ENCODE results near the gene SYCP3.
A peak's percentile ranks its signal among the peaks of the same experiment; 100 is the strongest.

SYCP3 gene

DNA sequence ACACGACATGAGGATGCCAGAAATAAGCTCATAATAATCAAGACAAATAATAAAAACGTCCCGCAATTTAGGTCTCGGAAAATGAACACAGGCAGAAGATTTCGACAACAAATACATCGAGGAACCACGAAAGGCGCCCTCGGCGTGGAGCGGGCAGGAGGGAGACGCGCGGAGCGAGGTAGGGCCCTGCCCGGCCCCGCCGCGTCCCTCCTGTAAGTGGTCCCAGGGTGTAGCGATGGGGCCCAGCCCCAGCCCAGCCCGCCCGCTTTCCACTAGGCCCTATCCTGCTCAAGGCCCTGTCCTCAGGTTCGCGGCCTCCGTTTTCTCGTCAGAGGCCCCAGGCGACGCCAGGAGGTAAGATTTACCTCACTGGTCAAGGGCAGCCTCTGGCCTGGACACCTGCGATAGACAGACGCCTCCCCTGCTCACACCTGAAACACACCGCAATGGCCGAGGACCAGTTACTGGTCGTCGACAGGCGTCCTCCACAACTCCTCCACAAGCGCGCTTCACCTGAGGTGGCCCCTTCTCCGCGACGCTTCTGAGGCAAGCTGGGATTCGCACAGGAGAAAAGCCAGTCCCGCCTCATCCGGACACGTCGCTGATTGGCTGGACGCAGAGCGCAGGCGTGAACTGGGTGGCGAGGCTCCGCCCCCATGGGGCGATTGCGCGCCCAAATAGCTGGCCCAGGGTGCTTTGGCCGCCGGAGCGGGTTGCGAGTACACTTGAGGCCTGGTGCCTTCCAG lies at the start of gene SYCP3:
TSS of gene SYCP3 (minus strand) at position 543 of the 746 bp plus-strand sequence. CDS start 1,527 bp downstream, outside the sequence.
- DNase-seq: no peak

DNA sequence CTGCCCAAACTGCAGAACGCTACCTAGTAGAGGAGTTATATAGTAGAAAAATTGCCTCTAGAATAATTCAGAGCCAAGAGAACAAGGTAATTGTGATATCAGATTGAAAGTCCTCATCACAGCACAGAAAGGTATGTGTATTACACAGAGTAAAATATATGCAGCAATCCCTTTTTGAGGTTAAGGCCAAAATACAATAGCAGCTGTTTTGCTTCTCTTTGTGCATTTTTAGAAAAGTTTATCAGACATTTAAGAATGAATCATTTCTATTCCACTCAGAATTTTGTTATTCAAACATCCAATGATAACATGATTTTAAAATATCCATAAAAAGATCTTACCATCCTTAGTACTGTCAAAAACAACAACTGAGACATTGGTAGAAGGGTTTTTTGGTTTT lies 46.4 kb upstream of the SYCP3 start:
- DNase-seq: no peak

DNA sequence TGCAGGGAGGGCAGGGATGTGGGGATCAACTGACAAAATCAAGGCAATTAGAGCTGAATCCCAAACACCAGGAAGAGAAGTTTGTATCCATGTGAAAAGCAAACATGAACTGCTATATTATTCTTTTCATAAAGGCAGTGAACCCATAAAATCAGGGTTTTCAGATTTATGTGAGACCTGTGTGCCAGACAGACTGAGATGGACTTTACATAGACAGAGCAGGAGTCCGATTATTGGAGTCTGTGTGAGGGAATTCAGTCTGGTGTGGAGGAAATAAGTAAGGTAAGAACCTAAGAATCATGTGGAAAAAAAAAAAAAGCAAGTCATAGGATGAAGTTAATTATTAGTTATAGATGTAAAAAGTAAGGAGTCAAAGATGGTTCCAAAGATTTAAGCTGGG lies 45.1 kb upstream of the SYCP3 start:
- no peak for DNase-seq

DNA sequence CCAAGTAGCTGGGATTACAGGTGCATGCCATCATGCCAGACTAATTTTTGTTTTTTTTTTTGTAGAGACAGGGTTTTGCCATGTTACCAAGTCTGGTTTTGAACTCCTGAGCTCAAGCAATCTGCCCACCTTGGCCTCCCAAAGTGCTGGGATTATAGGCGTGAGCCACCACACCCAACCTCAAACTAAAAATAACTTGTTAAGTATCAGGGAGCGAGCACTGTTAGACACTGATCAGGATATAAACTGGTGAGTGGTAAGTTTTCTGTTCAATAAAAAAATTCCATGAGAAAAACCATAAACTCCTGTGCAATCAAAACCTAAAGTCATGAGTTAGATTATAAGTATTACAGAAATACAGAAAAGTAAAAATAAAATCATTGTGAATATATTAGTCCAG lies 44.6 kb upstream of the SYCP3 start:
- no peak for DNase-seq

DNA sequence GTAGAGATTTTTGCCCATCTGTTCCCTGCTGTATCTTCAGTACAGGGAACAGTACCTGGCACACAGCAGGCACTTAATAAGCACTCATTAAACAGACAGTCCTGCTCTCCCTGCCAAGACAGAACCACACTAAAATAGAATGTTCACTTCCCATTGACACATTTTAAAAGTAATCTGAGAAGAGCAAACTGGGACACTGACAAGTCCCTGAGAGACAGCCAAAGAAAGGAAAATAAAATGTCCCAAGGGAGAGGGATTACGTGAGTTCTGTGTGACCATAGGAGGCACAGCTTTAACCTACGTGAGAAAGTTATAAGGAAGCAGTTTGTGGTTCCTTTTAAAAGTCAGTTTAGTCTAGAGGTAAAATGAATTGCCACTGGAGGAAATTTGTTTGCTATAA lies 43.9 kb upstream of the SYCP3 start:
- no peak for DNase-seq

DNA sequence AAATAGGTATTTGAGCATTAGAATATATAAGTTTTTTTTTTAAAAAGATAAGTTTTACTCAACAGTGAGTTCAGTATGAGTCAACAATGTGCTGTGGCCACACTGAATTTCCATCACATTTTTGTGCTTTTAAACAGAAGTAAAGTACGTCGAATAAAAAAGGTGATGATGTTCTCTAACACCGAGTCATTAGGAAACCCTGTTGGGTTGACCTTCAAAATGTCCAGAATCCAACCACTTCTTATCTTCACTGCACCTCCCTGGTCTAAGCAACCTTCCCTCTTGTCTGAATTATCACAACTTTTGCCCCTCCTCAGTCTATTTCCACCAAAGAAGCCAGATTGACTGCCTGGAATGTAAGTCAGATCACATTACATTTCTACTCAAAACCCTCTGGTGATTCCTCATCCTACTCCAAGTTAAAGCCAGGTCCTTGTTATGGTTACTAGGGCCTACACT lies 43.0 kb upstream of the SYCP3 start:
- no peak for DNase-seq

DNA sequence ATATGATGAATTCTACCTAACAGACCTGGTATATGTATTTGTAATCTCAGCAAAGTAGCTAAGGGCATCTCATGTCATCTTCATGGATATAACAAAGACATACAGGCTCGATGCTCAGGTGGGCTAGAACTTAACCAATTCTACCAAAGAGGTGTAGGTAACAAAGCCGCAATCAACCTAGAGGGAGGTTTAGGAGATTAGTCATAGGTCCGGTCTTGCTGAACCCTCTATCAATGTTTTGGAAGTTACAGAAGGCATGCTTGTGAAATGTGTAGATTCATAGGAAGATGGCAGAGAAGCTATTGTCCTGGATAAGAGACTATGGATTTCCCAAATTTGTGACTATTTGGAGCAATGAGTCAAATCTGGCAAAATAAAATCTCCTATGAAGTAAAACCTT lies 42.6 kb upstream of the SYCP3 start:
- DNase-seq: no peak

DNA sequence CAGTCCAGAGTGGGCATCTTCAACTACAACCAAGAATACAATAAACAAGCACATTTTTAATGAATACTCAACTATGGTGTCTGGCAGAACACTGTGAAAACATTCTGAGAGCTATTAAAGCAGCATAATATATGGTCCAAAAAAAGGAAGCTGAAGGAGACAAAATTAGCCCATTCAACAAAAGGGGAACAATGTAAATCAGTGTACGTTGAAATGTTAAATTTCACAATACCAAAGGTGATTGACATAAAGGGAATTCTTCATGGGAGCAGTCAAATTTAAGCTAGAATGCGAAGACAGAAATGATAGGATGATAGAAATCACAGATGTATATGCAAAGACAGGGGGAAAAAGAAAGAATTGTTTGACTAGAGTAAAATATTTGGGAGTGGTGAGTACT lies 41.3 kb upstream of the SYCP3 start:
- DNase-seq: no peak

DNA sequence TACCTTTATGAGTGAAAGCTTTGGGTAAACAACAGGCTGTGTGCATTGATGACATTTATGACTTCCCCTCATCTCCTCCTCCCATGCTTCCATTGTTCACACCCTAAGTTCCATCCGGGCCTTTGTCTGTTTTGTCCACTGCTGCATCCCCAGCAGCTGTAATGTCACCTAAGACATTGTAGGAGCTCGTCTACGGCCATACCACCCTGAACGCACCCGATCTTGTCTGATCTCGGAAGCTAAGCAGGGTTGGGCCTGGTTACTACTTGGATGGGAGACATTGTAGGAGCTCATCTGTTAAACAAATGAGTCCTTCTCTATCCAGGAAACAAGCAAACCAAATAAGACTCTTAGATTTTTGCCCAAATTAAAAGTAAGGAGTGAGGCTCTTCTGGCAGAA lies 40.4 kb upstream of the SYCP3 start:
- peak; percentile 50 for DNase-seq

DNA sequence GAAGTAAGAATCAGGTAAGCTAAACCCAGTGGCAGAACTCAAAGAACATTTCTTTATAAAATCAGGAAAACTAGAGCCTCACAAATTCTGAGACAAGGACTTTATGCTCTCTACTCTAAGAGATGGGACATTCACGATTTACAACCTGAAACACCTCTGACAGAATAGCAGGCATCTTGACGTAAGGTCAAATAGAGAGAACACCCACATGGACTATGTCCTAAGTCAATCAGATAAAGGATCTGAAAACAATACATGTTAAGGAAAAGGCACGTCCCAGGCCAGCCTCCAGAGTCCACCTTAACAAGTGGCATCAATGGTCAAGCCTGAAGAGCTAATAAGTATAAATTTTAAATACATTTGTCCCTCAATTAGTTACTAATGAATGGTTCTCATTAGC lies 39.9 kb upstream of the SYCP3 start:
- no peak for DNase-seq

DNA sequence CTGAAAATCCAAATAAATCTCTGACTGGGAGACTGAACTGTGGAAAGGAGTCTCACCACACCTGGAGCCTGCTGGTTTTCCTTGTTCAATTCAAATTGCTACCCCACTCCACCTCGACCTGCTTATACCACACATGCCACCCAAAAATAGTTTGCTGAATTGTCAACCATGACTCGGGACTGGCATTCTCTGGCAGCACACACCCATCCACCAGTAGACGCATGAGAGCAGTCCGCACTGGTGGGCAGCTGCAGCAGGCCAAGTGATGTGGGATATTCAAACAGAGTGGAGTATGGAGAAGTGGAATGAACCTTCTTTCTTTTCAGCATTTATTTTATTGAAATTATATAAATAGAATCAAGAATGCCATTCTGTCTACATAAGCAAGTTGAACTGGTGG lies 38.7 kb upstream of the SYCP3 start:
- no peak for DNase-seq

DNA sequence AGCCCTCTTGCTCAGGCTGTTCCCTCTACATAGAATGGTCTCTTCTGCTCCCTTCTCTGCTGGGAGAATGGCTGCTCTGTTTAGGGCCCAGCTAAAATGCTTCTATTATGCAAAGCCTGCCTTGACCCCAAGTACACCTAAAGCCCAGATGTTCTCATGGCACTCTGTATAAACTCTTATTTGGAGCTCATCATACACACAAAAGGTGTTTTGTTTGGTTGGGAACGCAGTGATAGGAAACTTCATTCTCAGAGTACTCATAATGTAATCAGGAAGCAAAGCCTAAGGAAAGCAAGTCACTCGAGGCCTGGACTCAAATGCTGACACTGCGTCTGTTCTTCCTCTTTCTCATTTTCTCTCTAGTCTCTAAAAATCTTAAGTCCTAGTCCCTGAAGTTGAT lies 38.2 kb upstream of the SYCP3 start:
- DNase-seq: no peak

DNA sequence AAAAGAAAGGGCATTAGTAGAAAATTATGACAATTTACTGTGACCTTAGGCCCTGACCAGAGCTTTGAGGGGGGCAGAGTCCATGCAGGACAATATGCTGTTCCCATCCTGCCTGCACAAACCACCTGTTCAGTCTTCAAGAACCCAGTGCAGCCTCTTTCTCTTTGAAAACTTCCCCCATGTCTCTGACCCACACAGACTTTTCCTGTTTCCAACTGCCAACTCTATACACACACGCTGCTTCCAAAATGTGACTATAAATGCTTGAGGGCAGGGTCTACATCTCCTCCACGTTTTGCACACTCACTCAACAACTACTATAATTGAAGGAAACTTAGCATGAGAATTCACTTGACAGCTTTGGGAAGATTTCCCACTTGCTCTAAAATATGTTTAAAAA lies 36.6 kb upstream of the SYCP3 start:
- DNase-seq: no peak

DNA sequence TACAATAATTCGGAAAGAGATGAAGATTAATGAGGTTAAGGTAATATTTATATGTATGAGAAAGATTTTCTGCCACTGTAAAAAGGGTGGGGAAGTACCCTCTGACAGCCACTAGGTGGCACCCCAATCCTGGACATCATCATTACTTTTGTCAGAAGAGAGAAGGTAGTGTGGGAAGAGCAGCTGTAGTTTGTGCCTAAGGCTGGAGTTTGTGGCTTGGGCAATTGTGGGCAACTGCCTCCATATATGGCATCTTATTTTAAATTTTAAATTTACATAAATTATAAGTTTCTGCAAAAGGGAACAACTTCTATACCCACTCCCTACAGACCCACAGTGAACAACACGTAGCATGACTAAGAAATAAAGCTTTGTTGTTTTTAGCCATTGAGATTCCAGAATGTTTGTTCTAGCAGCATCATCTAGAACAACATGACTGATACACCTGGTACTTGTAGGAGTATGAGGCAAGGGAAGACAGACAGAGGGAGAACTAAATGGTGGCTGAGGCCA lies 34.4 kb upstream of the SYCP3 start:
- peak; percentile 10 for DNase-seq

DNA sequence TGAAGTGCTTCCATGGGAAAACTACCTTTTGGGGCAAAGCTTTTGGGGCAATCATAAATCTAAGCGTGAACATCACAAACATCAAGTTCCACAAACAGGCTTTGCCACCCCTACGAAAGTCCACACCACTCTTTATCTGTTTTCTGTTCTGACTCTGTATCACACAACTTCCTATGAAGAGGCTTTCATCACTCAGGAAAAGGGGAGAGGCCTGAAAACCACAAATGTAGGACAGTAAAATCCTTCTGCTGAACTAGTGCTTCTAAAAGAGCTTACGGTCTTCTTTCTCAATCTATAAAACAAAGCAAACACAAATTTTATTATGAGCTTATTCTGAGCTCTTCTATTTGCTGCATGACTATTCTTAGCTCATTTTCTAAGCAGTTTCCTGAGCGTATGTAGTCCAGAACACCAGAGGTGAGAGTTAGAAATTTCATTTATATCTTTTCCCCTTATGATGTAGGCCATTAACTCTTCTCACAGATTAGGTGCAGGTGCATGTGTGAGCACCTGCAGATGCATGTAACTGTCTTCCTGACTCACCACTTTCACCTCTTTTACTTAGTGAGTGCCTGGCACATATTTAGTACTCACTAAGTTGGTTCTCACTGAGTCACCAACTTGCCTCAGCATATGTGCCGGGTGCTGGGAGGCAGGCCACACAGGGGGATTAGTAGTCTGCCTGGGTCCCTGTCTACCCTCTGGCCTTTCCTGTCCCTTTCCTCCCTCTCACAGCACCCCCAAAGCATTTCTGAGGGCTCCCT lies 32.9 kb upstream of the SYCP3 start:
- no peak for DNase-seq

DNA sequence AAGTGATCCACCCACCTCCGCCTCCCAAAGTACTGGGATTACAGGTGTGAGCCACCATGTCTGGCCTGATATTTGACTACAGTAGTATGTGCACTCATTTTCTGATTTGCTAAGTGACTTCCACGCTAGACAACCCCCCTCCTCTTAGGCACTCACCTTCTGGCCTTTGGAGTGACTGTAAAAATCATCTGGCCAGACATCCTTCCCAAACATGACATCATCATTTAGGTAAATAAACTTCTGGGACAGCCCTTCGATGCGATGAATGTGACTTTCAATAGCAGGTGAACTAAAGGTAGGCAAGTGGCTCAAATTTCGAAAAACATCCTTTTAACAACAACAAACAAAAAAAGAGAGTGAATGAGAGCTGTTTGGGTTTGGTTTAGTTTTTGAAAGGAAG lies 30.6 kb upstream of the SYCP3 start:
- DNase-seq: peak; percentile 8

DNA sequence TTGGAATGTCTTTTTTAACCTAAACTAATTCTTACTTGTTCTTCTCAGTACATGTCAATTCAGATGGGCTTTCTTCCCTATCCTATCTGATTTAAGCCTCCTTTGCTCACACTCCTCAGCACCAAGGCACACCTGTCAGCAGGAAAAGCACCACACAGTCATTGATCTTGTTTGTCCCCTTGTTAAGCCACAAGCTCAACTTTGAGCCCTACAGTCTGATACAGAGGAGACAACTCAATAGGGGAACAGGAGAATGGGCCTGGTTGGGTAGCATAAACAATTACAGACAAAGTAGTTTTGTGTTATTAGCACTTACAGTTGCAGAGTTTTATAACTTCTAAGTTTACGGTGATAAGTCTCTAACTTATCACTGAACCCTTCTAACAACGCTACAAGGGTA lies 29.5 kb upstream of the SYCP3 start:
- no peak for DNase-seq

DNA sequence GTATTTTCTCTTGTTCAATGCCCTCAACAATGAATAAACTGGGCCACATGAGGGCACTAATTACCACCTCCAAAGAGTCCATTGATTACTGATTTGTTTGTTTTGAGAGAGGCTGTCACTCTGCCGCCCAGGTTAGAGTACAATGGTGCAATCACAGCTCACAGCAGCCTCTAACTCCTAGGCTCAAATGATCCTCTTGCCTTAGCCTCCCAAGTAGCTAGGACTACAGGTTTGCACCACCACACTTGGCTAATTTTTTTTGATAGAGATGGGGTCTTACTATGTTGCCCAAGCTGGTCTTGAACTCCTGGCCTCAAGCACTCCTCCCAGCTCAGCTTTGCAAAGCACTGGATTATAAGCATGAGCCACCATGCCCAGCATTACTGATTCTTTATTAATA lies 28.3 kb upstream of the SYCP3 start:
- no peak for DNase-seq

DNA sequence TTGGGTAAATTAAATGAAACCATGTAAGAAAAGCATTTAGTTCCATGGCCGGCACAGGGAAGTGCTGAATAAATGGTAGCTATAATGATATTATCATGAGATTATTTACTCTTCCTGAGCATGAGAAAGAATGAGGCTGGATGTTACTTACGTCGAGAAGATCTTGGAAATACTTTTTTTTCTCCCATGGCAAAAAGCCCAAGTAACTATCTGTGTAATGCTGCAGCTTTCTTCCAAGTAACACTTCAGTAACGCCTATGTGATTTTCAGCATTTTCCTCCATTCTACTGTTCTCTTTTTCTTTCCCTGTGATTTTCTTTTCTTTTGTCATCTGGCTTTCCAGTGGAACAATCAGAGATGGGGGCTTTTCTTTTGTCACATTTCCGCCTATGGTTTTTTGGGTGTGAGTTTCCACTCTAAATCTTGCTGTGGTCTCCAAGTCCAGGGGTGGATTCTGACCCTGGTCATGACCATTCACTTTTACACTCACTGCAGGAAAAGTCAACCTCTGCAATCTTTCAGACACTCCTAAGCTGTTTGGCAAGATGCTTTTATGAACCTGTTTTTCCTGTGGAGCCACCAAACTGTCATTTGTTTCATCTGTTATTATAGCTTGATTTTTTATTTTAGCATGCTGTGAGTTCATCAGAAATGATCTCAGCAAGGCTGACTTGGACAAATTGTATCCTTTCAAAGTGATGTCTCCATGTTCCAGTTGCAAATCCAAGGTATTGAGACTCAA lies 25.0 kb upstream of the SYCP3 start:
- DNase-seq: no peak

DNA sequence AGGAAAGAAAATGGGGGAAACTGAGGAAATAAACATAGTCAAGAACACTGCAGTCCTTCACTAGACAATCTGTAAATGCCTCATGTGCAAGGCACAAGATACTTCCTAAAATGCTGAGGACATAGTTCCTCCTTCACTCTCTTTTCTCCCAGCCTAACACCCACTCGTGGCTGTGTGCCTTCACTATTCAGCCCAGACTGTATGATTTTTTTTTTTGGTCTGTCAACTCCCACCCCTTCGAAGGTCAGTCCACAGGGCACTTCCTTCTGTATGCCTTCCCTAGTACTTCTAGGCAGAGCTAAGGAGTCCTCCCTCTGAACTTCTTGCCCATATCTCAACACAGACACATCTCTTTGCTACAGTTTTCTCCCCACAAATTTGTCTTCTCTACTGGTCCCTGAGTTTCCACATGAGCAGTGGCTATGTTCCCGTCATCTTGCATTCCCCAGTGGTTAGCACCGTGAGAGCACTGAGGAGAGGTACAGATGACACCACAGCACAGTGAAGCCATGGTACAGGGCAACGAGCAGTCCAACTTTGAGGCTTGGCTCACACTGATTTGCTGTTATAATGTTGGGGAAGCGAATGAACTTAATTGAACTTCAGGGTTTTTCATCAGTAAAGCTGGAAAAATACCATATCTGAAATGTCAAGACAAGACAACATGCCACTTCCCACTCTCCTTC lies 24.1 kb upstream of the SYCP3 start:
- DNase-seq: no peak

DNA sequence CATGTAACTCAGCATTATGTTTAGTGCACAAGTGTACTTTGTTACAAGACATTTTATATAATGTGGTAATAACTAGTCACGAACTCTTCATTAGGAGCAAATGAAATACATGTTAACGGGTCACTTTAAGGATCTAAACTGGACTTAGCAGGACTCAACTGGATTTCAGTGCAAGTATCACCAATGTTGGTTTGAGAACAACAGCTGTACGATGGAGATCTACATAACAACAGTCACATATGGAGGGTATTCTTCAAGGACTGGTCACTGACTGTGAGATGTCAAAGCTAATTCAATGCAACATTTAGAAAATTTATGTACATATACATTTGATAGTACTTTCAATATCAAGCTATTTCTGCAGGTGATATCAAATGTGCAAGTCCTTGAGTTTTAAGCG lies 22.5 kb upstream of the SYCP3 start:
- DNase-seq: no peak

DNA sequence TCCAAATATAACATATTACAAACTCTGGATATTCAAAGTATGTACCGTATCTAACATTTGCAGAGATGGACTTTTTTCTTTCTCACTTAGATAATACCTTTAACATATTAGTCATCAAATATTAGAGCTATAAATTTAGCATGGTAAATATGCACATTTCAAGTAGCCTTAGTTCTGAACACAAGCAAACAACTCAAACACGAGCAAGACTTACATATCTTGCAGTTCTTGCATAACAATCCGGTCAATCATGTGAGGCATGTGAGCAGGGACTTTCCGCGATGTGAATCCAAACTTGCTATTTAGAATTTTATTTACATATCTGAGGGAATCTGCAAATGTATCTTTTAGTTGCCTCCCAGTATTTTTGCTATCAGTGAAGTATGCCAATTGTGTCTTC lies 22.1 kb upstream of the SYCP3 start:
- DNase-seq: no peak
